ENCODE data around the gene MACIR. TPM values are rescaled to one million over a fixed set of nuclear protein-coding genes. Genes with fewer than 3 reads are reported as not detected.

MACIR gene
- total and polyA plus RNA-seq, 8 donors = 1.2 to 39.7 (median 15.5) TPM

DNA sequence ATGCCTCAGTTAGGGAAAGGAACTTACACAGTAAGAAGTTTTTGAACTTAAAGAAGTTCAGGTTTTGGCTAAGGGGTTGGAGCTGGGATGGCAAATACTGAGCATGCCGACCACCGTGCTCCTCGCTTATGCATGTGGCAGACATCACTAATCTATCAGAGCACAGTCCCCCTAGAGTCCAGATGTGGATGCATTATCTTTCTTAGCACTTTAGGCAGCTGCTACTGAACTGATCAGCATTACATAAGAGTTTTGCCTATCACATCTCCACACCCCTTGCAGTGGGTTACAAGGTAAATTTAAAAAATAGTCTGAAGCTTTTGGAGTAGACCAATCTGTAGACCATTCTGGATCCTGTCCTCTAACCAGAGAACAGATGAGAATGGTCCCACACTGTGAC, 22.4 kb downstream of the MACIR start:
- Histone ChIP-seq H3K27me3 (no peaks in the 10 kb centered on the region), H3K4me3 (no peak overlapping the region), H3K4me1 (no peaks in the 10 kb centered on the region), H3K36me3 (peaks cover 8 to 22% (median 11%) of the 10 kb centered on the region in 4 donors), H3K9me3 (no peaks in the 10 kb centered on the region), H3K27ac (no peak overlapping the region)
- DNase-seq = no peak
- 95 to 99% (median 97%) methylated on average over 3 of the region's 3 CpGs for WGBS, 5 donors
- intact Hi-C loops (cut with DNase I; ENCODE audit: low total_unique reads) = no loop called here
- TF ChIP-seq EP300 (IDR thresholded peaks at IDR 0.05) (no peak), POLR2A (IDR thresholded peaks at IDR 0.05) (no peak), POLR2AphosphoS5 (IDR thresholded peaks at IDR 0.05) (no peak)
- TF ChIP-seq, protein P1, sequence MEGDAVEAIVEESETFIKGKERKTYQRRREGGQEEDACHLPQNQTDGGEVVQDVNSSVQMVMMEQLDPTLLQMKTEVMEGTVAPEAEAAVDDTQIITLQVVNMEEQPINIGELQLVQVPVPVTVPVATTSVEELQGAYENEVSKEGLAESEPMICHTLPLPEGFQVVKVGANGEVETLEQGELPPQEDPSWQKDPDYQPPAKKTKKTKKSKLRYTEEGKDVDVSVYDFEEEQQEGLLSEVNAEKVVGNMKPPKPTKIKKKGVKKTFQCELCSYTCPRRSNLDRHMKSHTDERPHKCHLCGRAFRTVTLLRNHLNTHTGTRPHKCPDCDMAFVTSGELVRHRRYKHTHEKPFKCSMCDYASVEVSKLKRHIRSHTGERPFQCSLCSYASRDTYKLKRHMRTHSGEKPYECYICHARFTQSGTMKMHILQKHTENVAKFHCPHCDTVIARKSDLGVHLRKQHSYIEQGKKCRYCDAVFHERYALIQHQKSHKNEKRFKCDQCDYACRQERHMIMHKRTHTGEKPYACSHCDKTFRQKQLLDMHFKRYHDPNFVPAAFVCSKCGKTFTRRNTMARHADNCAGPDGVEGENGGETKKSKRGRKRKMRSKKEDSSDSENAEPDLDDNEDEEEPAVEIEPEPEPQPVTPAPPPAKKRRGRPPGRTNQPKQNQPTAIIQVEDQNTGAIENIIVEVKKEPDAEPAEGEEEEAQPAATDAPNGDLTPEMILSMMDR (IDR thresholded peaks at IDR 0.05) = no peak

GRCh38 chr5:103283120-103283519, 24.6 kb downstream of the MACIR start:
- intact Hi-C loops (cut with DNase I; ENCODE audit: low total_unique reads) = no loop called here
- H3K9me3 ChIP-seq = no peaks in the 10 kb centered on the region
- WGBS, 5 donors = 63 to 81% (median 78%) methylated on average over 2 of the region's 2 CpGs
- H3K36me3 ChIP-seq = peaks cover 0 to 9% (median 0%) of the 10 kb centered on the region in 4 donors
- no peak overlapping the region for H3K27ac ChIP-seq
- no peaks in the 10 kb centered on the region for H3K4me1 ChIP-seq
- TF ChIP-seq, protein P1 (IDR thresholded peaks at IDR 0.05) = no peak
- TF ChIP-seq POLR2A (IDR thresholded peaks at IDR 0.05) (no peak), EP300 (IDR thresholded peaks at IDR 0.05) (no peak), POLR2AphosphoS5 (IDR thresholded peaks at IDR 0.05) (no peak)
- H3K4me3 ChIP-seq = no peak overlapping the region
- no peaks in the 10 kb centered on the region for H3K27me3 ChIP-seq
- DNase-seq = no peak

DNA sequence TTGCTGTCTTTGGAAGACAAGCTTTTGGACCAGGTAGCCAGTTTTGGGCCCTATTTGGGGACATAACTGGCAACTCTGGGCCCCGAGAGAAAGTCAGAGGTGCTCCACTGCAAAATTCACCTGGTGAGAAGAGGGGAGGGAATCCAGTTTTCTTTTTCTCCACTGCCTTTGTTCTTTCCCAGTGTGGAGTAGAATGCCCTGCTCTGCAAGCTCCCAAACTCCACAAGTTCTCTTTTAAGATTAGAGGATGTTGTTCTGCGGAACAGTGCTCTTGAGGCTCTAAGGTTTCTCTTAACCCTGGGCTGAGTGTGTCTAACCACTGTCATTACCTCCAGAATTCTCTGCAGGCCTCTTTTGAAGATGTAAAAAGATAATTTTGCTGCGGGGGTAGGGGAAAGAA, 25.3 kb downstream of the MACIR start:
- TF ChIP-seq POLR2A (IDR thresholded peaks at IDR 0.05) = no peak
- no peak for TF ChIP-seq POLR2AphosphoS5 (IDR thresholded peaks at IDR 0.05)
- TF ChIP-seq, protein P1 (IDR thresholded peaks at IDR 0.05) = no peak
- TF ChIP-seq EP300 (IDR thresholded peaks at IDR 0.05) = no peak
- DNase-seq = no peak

DNA sequence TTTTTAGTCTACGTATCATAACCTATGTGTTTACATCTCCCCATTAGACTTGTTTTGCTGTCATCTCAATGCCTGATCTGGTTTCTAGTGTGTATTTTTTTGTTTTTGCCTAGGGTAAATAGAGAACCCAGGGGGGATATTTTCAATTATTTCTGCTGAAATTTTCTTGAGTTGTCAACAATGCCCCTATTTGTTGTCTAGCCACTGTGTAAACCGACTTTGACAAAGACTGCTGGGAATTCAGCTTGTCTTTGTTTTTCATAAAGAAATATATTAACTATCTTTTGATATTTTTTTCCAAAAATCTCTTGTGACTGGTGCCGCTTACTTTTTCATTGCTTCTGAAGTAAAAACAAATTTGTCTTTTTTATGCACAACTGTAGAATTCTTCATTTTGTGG, 28.1 kb downstream of the MACIR start:
- Histone ChIP-seq H3K4me1 (no peaks in the 10 kb centered on the region), H3K27ac (no peak overlapping the region), H3K9me3 (no peaks in the 10 kb centered on the region), H3K27me3 (no peaks in the 10 kb centered on the region), H3K36me3 (no peaks in the 10 kb centered on the region), H3K4me3 (no peak overlapping the region)
- WGBS, 5 donors = 89 to 92% (median 90%) methylated on average over 3 of the region's 3 CpGs
- DNase-seq = no peak
- TF ChIP-seq POLR2A (IDR thresholded peaks at IDR 0.05) (no peak), EP300 (IDR thresholded peaks at IDR 0.05) (no peak), POLR2AphosphoS5 (IDR thresholded peaks at IDR 0.05) (no peak)
- TF ChIP-seq, protein P1 (IDR thresholded peaks at IDR 0.05) = no peak
- intact Hi-C loops (cut with DNase I; ENCODE audit: low total_unique reads) = no loop called here

More for the DNA sequence above, 25.3 kb downstream of the MACIR start:
- Histone ChIP-seq H3K27ac (no peak overlapping the region), H3K9me3 (no peaks in the 10 kb centered on the region), H3K36me3 (peaks cover 0 to 9% (median 0%) of the 10 kb centered on the region in 4 donors), H3K4me1 (no peaks in the 10 kb centered on the region), H3K4me3 (no peak overlapping the region), H3K27me3 (no peaks in the 10 kb centered on the region)
- intact Hi-C loops (cut with DNase I; ENCODE audit: low total_unique reads) = no loop called here
- WGBS, 5 donors = 89 to 96% (median 92%) methylated on average over 3 of the region's 3 CpGs
